Natural killer cell treated with Interleukin-12 subunit alpha and Interleukin-12 subunit beta and Interleukin-15 and Interleukin-18, amount 100 ng/mL, for 72 hours (primary cell): ENCODE results near the gene CPD. TPM values are rescaled to one million over a fixed set of nuclear protein-coding genes. Genes with fewer than 3 reads are reported as not detected.
A peak's percentile ranks its signal among the peaks of the same experiment; 100 is the strongest.

Source experiments
- ATAC-seq, 2 donors: fragments of 150-1000 bp; cut with Tn5 transposase in 1 of 2; sonication (Bioruptor Pico), chemical (Tn5 transposase) in 1 of 2; 2 replicates each; pipeline ENCODE4 v1.10.0; 2021
- DNase-seq: peaks from one replicate; pipeline ENCODE4 v3.0.0; 2022; ENCODE audit warnings: low spot score
- H3K27ac Mint-ChIP-seq, 2 donors: 1 replicate in 1 of 2; 2 replicates in 1 of 2; pipeline ENCODE4 v1.8.0; 2022; ENCODE audit warnings: mixed read lengths in 2 of 2, mild to moderate bottlenecking in 1 of 2, moderate library complexity in 1 of 2
- H3K27me3 Mint-ChIP-seq, 2 donors: 1 replicate in 1 of 2; 2 replicates in 1 of 2; pipeline ENCODE4 v1.8.0; 2022; ENCODE audit warnings: mixed read lengths in 2 of 2
- H3K36me3 Mint-ChIP-seq: one replicate; pipeline ENCODE4 v1.8.0; 2022; ENCODE audit warnings: mixed read lengths
- H3K4me1 Mint-ChIP-seq, 2 donors: 1 replicate in 1 of 2; 2 replicates in 1 of 2; pipeline ENCODE4 v1.8.0; 2022; ENCODE audit warnings: low read depth in 2 of 2, mixed read lengths in 2 of 2, mild to moderate bottlenecking in 1 of 2
- H3K4me3 Mint-ChIP-seq: one replicate; pipeline ENCODE4 v1.8.0; 2022; ENCODE audit warnings: mixed read lengths
- H3K9me3 Mint-ChIP-seq: 2 replicates; pipeline ENCODE4 v1.8.0; 2022; ENCODE audit warnings: mixed read lengths
- total RNA-seq, 2 donors: library from RNA; stranded (reverse); gene quantifications; one replicate each; pipeline ENCODE4 v1.2.3, GENCODE V29; 2022

CPD gene
- total RNA-seq, 2 donors from 2014 or later: 69.7 to 97.7 TPM

GRCh38 chr17:30483159-30483558, 104.4 kb downstream of the CPD start:
- ATAC-seq (no peak), DNase-seq (no peak)
- Mint-ChIP-seq H3K4me3 (no peak overlapping the region), H3K9me3 (no peaks in the 10 kb centered on the region), H3K27me3 (no peaks in the 10 kb centered on the region), H3K36me3 (peaks cover 34% of the 10 kb centered on the region), H3K27ac (no peak overlapping the region), H3K4me1 (peaks cover 4 to 10% of the 10 kb centered on the region in 2 donors)

DNA sequence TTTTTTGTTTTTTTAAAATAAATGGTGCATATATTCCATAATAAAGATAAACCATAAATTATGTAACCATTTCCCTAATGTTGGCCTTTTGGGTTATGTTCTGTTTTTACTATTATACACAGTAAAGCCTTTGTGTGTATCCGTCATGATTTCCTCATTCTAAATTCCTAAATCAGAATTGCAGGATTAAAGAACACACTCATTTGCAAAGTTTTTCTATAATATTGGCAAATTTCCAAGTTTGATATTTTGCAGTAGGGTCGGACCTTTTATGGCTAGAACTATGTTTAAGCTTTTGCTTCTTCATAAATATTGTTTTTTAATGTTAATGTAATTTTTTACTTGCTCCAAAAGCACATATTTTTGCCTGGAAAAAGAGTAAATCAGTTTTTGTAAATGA, 115.1 kb downstream of the CPD start:
- peaks cover 0 to 2% of the 10 kb centered on the region in 2 donors for H3K4me1 Mint-ChIP-seq
- no peaks in the 10 kb centered on the region for H3K27me3 Mint-ChIP-seq
- ATAC-seq (no peak), DNase-seq (no peak)
- H3K27ac Mint-ChIP-seq: no peak overlapping the region
- no peak overlapping the region for H3K4me3 Mint-ChIP-seq
- no peaks in the 10 kb centered on the region for H3K9me3 Mint-ChIP-seq
- peaks cover 27% of the 10 kb centered on the region for H3K36me3 Mint-ChIP-seq

GRCh38 chr17:30495586-30495985, 116.9 kb downstream of the CPD start:
- DNase-seq: no peak
- no peak for ATAC-seq
- no peaks in the 10 kb centered on the region for H3K9me3 Mint-ChIP-seq
- no peak overlapping the region for H3K4me3 Mint-ChIP-seq
- H3K27ac Mint-ChIP-seq: peak overlapping the region in 1 of 2 donors; percentile 3
- peaks cover 7 to 8% of the 10 kb centered on the region in 2 donors for H3K4me1 Mint-ChIP-seq
- H3K36me3 Mint-ChIP-seq: peaks cover 23% of the 10 kb centered on the region
- H3K27me3 Mint-ChIP-seq: no peaks in the 10 kb centered on the region

DNA sequence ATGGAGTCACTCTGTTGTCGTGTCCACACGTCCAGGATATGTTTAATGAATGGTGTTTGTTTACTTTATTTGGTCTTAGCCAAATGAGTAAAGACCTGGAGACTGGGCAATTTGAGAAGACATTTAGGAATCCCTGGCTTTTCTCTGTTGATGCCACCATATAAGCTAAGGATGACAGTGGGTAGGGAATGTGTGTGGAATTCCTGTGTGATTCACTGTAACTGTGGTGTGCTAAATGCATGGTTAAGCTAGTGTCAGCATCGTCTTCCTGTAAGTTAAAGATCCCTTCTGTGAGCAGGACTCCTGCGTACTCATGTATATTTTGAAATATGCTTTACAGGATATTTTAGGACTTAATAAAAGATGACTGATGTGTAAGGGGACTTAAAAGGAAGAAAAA, 124.8 kb downstream of the CPD start:
- Mint-ChIP-seq H3K36me3 (no peaks in the 10 kb centered on the region), H3K27me3 (no peaks in the 10 kb centered on the region), H3K4me3 (no peak overlapping the region), H3K4me1 (peaks cover 11% of the 10 kb centered on the region in 2 donors), H3K9me3 (no peaks in the 10 kb centered on the region), H3K27ac (no peak overlapping the region)
- DNase-seq: no peak
- ATAC-seq: no peak

GRCh38 chr17:30505868-30506417, 127.2 kb downstream of the CPD start:
- DNase-seq (no peak), ATAC-seq (no peak)
- no peak overlapping the region for H3K27ac Mint-ChIP-seq
- no peaks in the 10 kb centered on the region for H3K36me3 Mint-ChIP-seq
- peaks cover 4 to 5% of the 10 kb centered on the region in 2 donors for H3K4me1 Mint-ChIP-seq
- H3K4me3 Mint-ChIP-seq: no peak overlapping the region
- no peaks in the 10 kb centered on the region for H3K9me3 Mint-ChIP-seq
- no peaks in the 10 kb centered on the region for H3K27me3 Mint-ChIP-seq

DNA sequence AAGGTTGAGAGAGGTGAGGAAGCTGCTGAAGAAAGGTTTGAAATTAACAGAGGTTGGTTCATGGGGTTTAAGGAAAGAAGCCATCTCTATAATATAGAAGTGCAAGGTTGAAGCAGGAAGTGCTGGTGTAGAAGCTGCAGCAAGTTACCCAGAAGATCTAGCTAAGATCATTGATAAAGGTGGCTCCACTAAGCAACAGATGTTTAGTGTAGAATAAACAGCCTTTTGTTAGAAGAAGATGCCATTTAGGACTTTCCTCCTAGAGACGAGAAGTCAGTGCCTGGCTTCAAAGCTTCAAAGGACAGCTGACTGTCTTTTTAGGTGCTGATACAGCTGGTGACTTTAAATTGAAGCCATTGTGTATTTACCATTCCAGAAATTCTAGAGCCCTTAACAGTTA, 127.8 kb downstream of the CPD start:
- Mint-ChIP-seq H3K4me1 (peaks cover 4 to 5% of the 10 kb centered on the region in 2 donors), H3K36me3 (no peaks in the 10 kb centered on the region), H3K4me3 (no peak overlapping the region), H3K27me3 (no peaks in the 10 kb centered on the region), H3K9me3 (no peaks in the 10 kb centered on the region), H3K27ac (no peak overlapping the region)
- no peak for ATAC-seq
- no peak for DNase-seq

DNA sequence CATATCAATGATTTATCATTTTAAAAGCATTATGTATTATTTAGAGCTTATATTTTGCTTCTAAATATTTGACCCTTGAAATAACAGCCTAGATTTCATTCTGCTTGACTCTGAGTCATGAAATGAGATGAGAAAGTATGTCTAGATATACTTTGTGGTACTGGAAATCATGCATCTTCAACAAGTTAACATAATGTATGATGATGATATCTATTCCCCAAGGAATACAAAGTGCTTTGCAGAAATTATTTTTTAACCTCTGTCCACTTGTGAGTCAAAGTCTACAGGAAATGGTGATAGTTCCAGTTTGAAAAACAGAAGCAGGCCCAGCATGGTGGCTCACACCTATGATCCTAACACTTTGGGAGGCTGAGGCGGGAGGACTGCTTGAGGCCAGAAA, 134.6 kb downstream of the CPD start:
- DNase-seq (no peak), ATAC-seq (no peak)
- Mint-ChIP-seq H3K4me3 (no peak overlapping the region), H3K9me3 (no peaks in the 10 kb centered on the region), H3K27ac (no peak overlapping the region), H3K27me3 (no peaks in the 10 kb centered on the region), H3K4me1 (no peaks in the 10 kb centered on the region), H3K36me3 (peaks cover 6% of the 10 kb centered on the region)

DNA sequence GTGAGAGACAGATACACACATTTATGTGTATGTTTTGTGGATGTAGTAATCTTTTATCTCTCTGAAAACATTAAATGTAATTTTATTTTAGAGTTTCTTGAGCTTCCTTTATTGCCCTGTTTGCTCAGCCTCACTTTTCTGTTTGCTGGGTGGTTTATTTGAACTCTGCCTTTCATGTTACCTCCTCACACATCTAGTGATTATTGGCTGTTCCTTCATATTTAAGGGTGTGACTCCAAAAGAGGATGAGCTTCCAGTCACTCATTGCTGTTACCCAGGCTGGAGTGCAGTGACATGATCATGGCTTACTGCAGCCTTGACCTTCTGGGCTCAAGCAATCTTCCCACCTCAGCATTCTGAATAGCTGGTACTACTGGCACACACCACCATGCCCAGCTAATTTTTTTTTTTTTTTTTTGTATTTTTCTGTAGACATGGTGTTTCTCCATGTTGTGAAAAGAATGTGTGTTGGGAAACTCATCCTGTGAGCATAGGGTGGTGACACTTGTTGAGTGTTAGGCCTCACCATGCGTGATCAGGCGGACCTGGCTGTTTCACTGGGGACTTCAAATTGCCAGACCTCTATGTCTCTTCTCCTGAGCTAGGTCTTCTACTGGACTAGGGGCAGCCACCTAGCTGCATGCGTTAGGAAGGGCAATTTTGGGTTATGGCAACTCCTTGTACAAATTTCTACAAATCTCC, 136.3 kb downstream of the CPD start:
- Mint-ChIP-seq H3K4me3 (no peak overlapping the region), H3K36me3 (peaks cover 6% of the 10 kb centered on the region), H3K27ac (no peak overlapping the region), H3K27me3 (no peaks in the 10 kb centered on the region), H3K9me3 (no peaks in the 10 kb centered on the region), H3K4me1 (peaks cover 0 to 4% of the 10 kb centered on the region in 2 donors)
- DNase-seq (no peak), ATAC-seq (no peak)

- H3K27me3 Mint-ChIP-seq: no peaks in the 10 kb centered on the region
- DNase-seq (no peak), ATAC-seq (no peak)
- no peak overlapping the region for H3K27ac Mint-ChIP-seq
- no peaks in the 10 kb centered on the region for H3K9me3 Mint-ChIP-seq
- H3K36me3 Mint-ChIP-seq: peaks cover 11% of the 10 kb centered on the region
- H3K4me1 Mint-ChIP-seq: peaks cover 0 to 4% of the 10 kb centered on the region in 2 donors
- no peak overlapping the region for H3K4me3 Mint-ChIP-seq
These were observed 139.1 kb downstream of the CPD start for GRCh38 chr17:30517786-30518185.

DNA sequence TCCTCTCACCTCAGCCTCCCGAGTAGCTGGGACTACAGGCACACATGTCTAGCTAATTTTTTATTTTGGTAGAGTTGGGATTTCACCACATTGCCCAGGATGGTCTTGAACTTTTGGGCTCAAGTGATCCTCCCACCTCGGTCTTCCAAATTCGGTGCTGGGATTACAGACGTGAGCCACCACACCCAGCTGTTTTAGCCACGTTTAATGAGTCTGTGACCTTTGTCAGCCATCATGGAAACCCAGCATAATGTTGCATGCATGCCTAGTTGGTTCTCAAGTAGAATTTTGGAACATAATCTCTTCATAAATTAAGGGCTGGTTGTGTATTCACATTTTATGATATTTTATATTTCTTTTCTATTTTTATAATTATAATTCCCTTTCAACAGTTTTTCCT, 140.4 kb downstream of the CPD start:
- Mint-ChIP-seq H3K4me1 (peaks cover 0 to 4% of the 10 kb centered on the region in 2 donors), H3K36me3 (peaks cover 8% of the 10 kb centered on the region), H3K27me3 (no peaks in the 10 kb centered on the region), H3K4me3 (no peak overlapping the region), H3K27ac (no peak overlapping the region), H3K9me3 (no peaks in the 10 kb centered on the region)
- ATAC-seq (no peak), DNase-seq (no peak)

Other genes with a start within 250 kb of the CPD start
- under 1 TPM in 1 of 2 donors, not detected in 1; 0.12 TPM for gene SLC6A4, start 143.2 kb upstream of the CPD start, total RNA-seq
- 10 to 100 TPM; 52.5 to 97.5 TPM for gene BLMH, start 87.0 kb upstream of the CPD start, total RNA-seq
- not detected for gene TMIGD1, start 44.9 kb upstream of the CPD start, total RNA-seq
- gene GOSR1, start 98.5 kb downstream of the CPD start, total RNA-seq: 10 to 100 TPM; 59.2 to 62.0 TPM